Stimulated activated CD4-positive, alpha-beta T cell treated with anti-CD3 and anti-CD28 coated beads, Interleukin-15, amount 100 ng/mL, for 48 hours (primary cell): ENCODE results near the gene DOCK7.

Source experiments
- DNase-seq, 2 donors: peaks; one replicate each; pipeline ENCODE4 v3.0.0-alpha.2; 2020; ENCODE audit warnings: low read depth in 2 of 2

DOCK7 gene

DNA sequence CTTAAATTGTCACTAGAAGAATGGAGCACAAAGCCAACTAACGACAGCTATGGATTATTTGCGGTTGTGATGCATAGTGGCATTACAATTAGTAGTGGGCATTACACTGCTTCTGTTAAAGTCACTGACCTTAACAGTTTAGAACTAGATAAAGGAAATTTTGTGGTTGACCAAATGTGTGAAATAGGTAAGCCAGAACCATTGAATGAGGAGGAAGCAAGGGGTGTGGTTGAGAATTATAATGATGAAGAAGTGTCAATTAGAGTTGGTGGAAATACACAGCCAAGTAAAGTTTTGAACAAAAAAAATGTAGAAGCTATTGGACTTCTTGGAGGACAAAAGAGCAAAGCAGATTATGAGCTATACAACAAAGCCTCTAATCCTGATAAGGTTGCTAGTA lies 237.9 kb downstream of the DOCK7 start:
- DNase-seq: no peak

DNA sequence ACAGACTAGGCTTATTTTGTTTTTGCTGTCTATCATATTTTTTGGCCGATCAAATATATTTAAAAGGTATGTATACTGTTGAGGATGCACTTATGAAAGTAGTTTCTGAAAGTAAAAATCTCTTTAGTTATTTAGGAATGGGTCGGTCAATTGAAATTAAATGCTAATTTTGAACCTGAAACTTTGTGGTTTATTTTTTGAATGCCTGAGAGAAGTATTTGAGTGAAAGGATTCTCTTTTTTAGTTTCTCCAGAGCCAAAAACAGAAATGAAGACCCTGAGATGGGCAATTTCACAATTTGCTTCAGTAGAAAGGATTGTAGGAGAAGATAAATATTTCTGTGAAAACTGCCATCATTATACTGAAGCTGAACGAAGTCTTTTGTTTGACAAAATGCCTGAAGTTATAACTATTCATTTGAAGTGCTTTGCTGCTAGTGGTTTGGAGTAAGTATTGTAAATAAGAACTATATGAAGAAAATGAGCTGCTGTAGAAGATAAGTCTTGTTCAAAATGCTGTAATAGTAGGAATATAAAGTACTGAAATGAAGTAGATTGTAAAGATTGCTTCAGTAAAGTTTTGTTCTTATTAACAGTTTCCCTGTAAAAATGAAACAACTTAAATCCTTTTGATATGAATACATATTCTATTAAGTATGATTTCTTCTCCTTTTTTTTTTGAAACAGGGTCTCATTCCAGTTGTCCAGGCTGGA lies 239.8 kb downstream of the DOCK7 start:
- no peak for DNase-seq

DNA sequence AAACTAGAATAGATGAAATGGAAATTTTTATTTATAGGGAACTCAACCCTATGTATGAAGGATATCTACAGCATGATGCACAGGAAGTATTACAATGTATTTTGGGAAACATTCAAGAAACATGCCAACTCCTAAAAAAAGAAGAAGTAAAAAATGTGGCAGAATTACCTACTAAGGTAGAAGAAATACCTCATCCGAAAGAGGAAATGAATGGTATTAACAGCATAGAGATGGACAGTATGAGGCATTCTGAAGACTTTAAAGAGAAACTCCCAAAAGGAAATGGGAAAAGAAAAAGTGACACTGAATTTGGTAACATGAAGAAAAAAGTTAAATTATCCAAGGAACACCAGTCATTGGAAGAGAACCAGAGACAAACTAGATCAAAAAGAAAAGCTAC lies 243.5 kb downstream of the DOCK7 start:
- DNase-seq: no peak

DNA sequence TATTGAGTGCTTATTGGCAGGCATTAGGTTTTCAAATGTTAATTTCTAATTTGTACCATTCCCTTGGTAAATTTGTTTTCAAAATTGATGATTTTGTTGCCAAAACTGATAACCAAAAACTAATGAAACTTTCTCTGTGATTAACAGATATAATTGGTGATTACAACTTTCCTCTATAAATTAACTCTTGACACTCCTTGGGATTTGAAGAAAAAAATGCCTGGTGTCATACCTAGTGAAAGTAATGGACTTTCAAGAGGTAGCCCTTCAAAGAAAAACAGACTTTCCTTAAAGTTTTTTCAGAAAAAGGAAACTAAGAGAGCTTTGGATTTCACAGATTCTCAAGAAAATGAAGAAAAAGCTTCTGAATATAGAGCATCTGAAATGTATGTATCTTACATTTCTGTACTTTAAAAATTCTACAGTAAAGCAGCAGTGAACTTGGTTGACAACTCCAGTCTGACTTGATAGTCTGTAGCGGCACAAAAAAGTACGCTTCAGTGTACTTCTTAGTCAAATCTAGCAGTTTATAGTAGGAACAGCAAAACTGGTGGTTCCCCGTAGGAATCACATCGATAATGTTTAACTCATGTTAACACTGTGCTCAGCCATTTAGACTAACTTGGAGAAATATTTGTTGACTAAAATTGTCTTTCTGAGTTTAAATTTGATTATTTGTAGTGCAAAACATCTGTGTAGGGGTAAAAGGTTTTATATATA lies 248.4 kb downstream of the DOCK7 start:
- no peak for DNase-seq

DNA sequence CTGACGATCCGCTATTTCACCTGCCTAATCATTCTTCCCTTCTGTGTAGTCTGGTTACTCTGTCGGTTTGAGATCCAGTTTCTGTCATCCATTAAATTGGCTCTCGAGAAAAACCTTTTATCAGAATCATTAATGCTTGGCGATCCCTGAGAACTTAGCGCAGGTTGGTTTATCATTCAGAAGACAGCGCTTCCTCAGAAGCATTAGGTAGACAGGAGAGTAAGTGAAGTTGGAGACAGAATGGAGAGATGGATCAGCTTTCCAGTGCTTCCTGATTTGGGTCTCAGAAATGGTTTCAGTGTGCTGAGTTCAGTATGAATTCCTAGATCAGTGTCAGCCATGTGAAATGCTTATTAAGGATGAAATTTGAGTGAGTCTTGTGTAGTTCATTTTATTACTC lies 250.0 kb downstream of the DOCK7 start:
- no peak for DNase-seq

DNA sequence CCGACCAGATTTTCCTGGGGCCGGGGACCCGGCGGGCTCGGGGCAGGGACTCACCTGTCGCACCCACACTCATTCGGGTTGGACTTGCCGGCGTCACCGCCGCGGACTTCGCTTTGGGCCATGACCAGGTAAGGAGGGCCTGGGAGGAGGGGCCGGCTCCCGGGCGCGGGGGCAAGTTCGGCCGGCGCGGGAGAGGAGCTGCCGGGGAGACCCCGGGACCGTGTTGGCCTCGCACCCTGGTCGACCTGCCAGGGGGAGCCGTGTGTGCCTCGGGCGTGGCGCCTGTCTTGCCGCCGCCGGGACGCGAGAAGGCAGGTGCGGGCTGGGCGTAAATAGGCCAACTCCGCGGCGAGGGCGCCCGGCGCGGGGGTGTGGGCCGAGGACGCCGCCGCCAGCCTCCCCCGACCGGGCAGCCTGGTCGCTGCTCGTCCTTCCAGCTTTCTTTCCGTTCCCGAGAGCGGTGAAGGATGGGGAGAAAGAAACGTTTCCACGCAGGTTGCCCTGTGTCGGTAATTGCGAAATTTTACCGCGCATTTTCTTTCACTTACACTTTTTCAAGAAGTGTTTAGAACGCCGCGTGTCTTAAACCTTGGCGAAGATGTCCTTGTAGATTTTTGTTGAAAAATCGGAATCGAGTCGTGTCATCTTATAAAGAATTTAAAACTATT lies 250.8 kb downstream of the DOCK7 start:
- no peak for DNase-seq

DNA sequence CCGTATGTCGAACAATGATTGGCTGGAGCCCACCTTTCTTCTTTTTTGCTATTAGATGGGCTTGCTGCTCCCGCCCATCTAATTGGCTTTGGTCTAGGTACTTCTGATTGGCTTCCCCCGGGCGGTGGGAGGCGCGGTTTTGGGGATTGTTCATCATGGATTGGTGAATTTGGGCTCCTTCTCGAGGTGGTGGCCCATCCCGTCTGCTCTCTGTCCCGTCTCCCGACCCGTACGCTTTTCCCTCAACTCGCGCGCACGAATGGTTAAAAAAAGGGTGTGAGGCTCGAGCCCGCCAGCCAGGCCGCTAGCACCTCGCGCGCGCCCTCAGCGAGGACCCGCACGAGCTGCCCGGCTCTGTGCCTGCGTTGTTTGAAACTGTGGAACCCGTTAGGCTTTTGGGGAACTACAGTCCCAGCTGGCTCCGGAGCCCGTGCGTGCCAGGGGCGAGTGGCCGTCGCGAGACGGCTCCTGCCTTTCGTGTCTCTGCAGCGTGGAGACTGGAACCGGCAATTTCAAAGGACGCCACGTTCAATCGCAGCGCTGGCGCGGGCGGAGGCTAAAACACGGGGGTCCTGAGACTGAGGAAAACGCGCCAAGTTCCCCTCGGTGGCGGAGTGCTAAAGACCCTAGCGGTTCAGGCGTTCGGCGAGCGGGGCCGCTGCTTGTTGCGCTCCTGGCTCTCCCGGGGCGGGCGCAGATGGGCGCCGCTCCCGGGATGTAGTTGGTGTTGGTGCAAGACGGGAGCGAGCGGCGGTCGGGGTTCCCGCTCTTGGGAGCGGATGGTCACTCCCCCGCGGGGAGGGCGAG lies 251.5 kb downstream of the DOCK7 start, which contains the start of gene USP1:
USP1 (plus strand) TSS at position 584 of the 807 bp plus-strand sequence. CDS start 2,819 bp downstream, outside the sequence.
- peak; percentile 96 to 98 for DNase-seq

DNA sequence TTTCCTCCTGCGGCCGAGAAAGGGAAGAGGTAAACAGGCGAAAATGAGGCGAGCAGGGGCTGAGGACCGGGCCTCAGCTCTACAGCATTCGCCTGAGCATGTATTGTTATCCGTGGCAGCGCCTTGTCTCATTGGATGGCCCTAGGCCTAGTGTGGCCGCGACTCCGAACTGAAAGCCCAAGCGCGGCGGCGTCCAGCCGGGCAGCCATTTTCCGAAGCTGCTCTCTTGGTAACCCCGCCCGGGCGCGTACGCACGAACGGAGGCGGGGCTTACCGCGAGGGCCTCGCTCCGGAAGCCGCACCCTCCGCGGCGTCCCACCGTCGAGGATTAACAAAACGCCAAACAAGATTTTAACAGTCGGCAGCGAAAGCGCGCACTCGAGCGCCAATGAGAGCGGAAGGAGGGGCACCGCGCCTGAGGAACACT lies 252.1 kb downstream of the DOCK7 start:
- peak in 1 of 2 donors; percentile 93 for DNase-seq

DNA sequence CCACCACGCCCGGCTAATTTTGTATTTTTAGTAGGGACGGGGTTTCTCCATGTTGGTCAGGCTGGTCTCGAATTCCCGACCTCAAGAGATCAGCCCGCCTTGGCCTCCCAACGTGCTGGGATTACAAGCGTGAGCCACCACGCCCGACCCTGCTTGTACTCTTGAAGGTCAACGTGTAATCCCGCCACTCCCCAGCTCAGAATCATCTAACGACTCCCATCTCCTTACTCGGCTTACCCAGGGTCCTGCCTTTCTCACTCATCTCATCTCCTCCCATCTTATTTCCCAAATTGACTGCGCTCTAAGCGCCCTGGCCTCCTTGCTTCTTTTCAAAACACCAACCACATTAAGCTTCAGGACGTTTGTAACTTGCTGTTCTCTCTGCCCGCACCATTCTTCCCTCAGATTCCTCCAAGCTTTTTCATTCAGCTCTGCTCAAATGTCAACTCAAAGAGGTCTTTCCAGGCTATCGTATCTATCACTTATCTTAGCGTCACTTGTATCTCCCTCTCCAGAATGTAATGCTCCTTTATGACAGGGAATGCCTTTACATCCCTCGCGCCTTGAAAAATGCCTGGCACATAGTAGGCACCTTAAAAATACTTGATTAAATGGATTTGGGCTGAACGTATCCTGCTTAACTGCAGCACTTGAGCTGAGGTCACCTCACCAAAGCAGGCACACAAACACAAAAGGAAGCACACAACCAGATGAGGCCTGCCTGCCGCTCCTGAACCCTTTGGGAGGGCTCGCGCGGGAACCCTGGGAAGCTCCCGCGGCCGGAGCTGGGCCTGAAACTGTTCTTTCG lies 252.8 kb downstream of the DOCK7 start:
- DNase-seq: no peak

DNA sequence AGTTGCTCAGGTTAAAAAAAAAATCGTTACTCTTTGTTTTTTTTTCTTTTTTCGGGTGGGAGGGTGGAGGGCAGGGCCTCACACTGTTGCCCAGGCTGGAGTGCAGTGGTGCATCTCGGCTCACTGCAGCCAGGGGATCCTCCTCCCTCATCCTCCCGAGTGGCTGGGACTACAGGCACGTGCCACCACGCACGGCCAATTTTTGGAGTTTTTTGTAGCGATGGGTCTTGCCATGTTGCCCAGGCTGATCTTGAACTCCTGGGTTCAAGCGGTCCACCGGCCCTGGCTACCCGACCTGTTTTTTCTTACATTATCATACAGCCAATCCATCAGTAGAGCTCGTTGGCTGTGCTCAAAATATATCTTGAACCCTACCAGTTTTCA lies 253.6 kb downstream of the DOCK7 start:
- DNase-seq: no peak

DNA sequence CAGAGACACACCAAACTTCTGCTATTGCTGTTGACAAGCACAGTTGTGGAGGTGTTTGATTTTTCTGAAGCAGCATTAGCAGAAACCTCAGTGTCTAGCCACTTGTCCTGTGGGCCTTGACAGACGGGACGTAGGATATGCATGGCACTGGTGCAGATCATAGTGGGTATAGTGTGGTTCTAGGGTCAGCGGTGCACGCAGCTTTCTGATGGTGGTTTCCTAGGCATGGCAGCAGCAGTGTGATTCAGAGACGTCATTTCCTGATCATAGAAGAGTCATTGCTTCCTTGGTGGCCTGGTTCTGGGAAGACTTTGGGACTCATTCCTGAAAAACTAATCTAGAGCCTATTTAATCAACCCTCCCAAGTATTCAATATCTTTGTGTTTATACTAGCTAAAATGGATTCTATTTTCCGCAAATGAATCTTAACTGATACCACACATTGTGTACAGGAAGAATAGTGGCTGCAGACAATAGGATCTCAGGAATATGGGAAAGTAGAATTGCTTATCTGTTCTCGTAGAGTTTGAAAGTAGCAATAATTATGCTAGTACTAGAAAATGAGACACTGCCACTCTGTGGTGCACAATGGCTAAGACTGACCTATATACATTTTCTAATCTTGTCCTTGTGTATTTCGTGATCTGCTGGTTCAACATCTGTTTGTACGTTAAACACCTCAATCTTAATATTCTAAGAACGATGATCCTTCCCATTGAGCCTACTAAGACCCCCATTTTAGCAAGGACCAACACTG lies 254.1 kb downstream of the DOCK7 start:
- no peak for DNase-seq

DNA sequence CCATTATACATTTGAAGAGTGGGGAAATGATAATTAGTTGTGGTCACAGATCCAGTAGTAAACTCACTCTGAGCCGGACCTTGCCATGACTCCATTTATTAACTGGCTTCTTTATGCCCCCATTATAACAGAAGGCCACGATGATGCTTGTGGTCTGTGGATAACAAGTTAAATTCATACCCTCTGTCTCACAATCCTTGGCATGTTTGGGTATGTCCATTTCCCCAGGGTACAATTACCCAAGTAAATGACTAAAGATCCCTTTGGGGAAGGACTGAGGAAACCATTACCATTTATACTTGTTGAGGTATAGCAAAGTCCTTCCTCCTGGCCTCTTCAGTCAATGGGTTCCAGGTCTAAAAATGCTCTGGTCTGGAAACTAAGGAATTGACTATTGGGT lies 258.6 kb downstream of the DOCK7 start:
- DNase-seq: no peak

DNA sequence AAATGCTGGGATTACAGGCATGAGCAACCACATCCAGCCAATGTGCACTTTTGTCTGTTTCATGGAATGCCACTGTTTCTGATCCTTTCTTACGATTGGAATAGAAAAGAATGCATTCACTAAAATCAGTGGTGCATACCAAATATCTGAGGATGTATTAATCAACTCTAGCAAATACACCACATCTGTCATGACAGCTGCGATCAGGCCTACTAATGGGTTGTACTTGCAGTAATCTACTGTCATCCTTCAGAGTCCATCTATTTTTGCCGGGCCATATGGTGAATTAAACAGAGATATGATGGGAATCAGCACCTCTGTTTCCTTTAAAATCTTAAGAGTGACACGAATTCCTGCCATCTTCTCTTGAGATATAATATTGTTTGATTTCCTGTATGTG lies 259.8 kb downstream of the DOCK7 start:
- DNase-seq: no peak

DNA sequence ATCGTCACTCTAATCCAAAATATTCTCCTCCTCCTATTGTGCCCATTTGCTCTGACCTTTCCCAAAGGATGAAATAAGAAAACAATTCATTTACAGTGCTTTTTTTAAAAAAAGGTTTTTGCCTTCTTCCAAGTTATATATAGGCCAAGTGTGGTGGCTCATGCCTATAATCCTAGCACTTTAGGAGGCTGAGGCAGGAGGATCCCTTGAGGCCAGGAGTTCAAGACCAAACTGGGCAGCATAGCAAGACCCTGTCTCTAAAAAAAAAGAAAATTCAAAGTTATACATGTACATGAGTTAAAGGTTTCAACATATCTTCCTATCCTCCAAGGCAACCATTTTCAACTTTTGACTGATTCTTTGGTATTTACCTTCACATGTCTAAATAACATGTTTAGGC lies 261.4 kb downstream of the DOCK7 start:
- no peak for DNase-seq

DNA sequence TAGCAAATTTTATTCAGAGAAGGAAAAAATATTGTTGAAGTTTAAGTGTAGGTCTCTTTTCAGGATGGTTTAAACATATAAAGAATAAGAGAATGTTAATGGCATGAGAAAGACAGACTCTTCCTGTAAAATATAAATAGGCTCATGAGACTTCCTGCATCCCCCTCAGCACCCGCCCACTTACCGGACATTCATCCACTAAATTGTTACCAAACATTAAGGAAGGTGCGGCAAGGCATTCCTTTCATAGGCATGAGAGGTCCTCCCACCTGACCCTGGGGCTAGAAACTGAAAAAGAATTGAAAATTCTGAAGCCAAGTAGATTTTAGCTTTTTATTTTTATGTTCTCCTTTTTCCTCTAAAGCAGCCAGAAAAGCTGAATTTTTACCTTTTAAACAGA lies 261.9 kb downstream of the DOCK7 start:
- no peak for DNase-seq

DNA sequence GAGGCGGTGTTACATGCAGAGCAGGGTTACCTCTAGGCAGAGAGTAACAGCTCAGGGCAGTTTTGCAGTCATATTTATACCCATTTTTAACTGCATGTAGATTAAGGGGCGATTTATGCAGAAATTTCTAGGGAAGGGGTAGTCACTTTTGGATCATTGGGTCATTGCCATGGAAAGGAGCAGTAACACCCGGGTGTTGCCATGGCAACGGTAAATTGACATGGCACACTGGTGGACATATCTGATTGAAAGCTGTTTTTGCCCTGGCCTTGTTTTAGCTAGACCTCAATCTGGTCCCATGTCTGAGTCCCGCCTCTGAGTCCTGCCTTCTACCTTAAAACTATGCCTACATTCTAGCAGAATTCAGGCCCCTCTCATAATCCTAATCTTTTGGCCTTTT lies 263.1 kb downstream of the DOCK7 start:
- no peak for DNase-seq

DNA sequence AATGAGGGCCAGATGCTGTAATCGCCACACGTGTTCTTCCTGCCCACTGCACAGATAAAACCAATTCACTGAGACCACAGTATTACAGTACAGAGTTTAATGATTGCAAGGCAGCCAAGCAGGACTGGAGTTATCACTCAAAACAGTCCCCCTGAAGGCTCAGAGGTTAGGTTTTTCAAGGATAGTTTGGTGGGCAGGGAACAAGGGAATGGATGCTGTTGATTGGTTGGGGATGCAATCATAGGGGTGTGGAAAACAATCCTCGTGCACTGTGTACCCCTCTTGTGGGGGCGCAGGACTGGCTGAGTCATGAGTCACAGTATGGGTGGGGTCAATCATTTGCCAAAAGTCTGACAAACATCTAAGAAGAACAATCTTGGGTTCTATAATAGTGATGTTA lies 263.8 kb downstream of the DOCK7 start:
- no peak for DNase-seq

DNA sequence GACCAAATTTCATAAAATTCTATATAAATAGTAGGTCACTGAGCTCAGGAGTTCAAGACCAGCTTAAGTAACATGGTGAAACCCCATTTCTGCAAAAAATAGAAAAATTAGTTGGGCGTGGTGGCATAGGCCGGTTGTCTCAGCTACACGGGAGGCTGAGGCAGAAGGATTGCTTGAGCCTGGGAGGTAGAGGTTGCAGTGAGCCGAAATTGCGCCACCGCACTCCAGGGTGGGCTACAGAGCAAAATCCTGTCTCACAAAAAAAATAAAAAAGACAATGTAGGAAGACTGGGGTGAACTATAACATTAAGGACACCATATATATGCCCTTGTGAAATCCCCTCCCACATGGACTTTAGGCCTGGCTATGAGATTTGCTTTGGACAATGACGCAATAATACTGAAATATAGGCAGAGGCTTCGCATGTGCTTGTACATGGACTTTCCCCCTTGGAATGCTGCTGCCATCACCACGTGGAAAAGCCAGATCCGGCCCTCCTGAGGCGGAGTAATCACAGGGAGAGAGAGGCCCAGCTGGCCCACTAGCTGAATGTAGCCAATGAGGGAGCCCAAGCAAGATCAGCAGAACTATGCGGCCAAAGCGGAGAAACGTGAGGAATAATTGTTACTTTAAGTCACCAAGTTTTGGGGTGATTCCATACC lies 264.5 kb downstream of the DOCK7 start:
- no peak for DNase-seq

DNA sequence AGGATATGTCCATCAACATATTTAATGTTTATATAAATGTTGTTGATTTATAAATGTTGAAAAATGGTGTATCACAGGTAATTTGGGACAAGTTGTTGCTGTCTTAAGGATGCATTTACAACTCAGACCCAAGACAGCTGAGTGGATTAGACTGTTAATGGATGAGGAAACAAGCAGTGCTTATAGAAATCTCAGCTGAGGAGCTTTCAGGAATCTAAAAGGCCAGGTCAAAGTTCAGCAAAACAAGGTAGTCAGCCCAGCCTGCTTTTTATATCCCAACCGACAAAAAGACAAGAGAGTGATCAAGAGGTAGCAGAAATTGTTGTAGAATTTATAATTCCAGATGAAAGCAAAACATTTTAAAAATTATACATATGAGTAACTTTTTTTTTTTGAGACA lies 268.0 kb downstream of the DOCK7 start:
- no peak for DNase-seq
